Airway epithelial cell (primary cell): ENCODE measurements around the gene RAB25. TPM values are rescaled to one million over a fixed set of nuclear protein-coding genes. Genes with fewer than 3 reads are reported as not detected.

Source experiments
- total RNA-seq: library from RNA; depleted of rRNA; stranded (reverse); fragments of >200 nt; gene quantifications from 2 replicates; pipeline ENCODE4 v1.2.3, GENCODE V29; 2015

Gene RAB25
- total RNA-seq = 206 and 251 TPM in 2 replicates

DNA sequence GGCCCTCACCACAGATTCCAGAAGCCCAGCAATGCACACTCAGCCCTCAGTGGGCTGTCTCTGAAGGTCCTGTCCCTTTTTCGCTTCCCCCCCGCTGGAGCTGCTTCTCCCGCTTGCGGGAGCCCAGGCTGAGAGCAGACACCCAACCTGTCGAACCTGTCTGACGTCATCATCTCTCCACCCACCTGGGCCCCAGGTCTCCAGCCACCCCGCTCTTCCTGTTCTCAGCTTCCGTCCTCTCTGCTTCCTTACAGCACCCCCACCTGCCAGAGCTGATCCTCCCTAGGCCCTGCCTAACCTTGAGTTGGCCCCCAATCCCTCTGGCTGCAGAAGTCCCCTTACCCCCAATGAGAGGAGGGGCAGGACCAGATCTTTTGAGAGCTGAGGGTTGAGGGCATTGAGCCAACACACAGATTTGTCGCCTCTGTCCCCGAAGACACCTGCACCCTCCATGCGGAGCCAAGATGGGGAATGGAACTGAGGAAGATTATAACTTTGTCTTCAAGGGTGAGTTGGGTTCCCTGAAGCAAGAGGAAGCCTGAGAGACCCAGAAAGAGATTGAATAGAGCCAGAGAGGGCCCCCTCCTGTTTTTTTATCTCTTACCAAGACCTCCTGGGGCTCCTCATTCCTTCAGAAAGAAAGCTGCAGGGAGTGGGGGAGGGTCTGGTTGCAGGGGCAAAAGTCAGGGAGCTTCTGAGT is at the start of gene RAB25:
TSS of gene RAB25 (plus strand) at position 224 of the 700 bp plus-strand sequence. CDS start at position 465, 241 bp downstream.

GRCh38 chr1:156020293-156021092 is 40.5 kb upstream of the RAB25 start, which contains the start of gene SSR2:
Gene SSR2, minus strand, starts transcription at chr1:156020951. Its CDS starts 784 bp downstream, at chr1:156020167.

DNA sequence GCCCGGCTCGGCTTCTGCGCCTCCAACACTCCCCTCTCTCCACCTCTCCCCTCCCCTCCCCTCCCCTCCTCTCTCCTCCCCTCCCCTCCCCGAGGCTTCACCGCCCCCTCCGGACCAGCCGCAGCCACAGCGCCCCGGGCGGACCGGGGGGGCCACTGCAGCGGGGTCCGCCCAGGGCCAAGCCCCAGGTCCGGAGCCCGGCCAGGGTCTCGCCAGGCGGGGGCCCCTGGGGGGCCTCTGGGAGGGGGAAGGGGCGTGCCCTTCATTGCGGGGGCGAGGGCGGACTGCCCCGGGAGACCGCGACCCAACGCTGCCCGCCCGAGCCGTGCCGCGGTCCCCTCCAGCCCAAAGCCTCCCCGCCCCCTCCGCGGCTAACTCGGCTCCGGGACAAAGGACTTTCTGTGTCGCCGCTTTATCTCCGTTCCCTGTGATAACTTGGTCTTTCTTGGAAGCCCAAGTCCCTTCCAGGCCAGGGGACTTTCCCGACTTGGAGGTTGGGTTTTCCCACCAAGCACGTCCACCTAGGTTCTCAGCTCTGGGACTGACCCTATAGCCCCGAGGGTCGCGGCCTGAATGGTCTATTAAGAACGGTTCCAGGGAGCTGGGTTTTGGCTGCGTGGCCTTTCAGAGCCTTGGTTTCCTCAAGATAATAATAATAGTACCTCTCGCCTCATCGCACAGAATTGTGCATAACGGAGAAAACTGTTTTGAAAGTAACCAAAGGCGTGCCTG is 7.0 kb upstream of the RAB25 start, which contains the start of gene UBQLN4:
TSS of gene UBQLN4 (minus strand) at position 31 of the 732 bp plus-strand sequence. CDS start 97 bp downstream, outside the sequence.

GRCh38 chr1:156054500-156055280 is 6.3 kb upstream of the RAB25 start, which contains the start of gene LAMTOR2:
Gene LAMTOR2, plus strand, starts transcription at chr1:156054782. Its CDS starts 108 bp downstream, at chr1:156054890.

GRCh38 chr1:156082309-156083091 is 21.5 kb downstream of the RAB25 start, which contains the start of gene MEX3A:
Gene MEX3A, minus strand, starts transcription at chr1:156082465. Its CDS starts 467 bp downstream, at chr1:156081998.

GRCh38 chr1:156114101-156114918 is 53.4 kb downstream of the RAB25 start, which contains the start of gene LMNA:
Gene LMNA, plus strand, starts transcription at chr1:156114711. Its CDS starts 208 bp downstream, at chr1:156114919.

Other genes starting within 250 kb of the RAB25 start
- 12.6 and 13.3 TPM in 2 replicates for gene GON4L, start 203.9 kb upstream of the RAB25 start, total RNA-seq
- 1.3 TPM in 2 replicates for gene SYT11, start 201.6 kb upstream of the RAB25 start, total RNA-seq
- 30.2 and 32.4 TPM in 2 replicates for gene RIT1, start 149.8 kb upstream of the RAB25 start, total RNA-seq
- gene KHDC4, start 126.7 kb upstream of the RAB25 start, total RNA-seq = 11.8 and 23.5 TPM in 2 replicates
- gene RXFP4, start 119.5 kb upstream of the RAB25 start, total RNA-seq = not detected in 2 replicates
- 43.3 and 44.3 TPM in 2 replicates for gene ARHGEF2, start 82.6 kb upstream of the RAB25 start, total RNA-seq
- gene SSR2, start 40.2 kb upstream of the RAB25 start, total RNA-seq = 355 and 375 TPM in 2 replicates
- gene UBQLN4, start 7.4 kb upstream of the RAB25 start, total RNA-seq = 21.4 and 25.2 TPM in 2 replicates
- gene LAMTOR2, start 6.4 kb upstream of the RAB25 start, total RNA-seq = 103 and 130 TPM in 2 replicates
- 3.3 and 7.6 TPM in 2 replicates for gene MEX3A, start 21.3 kb downstream of the RAB25 start, total RNA-seq
- gene LMNA, start 53.6 kb downstream of the RAB25 start, total RNA-seq = 995 and 1,028 TPM in 2 replicates
- 7.6 and 16.6 TPM in 2 replicates for gene SEMA4A, start 92.4 kb downstream of the RAB25 start, total RNA-seq
- 9.2 and 13.0 TPM in 2 replicates for gene SLC25A44, start 132.9 kb downstream of the RAB25 start, total RNA-seq
- 84.6 and 87.2 TPM in 2 replicates for gene PMF1, start 151.8 kb downstream of the RAB25 start, total RNA-seq
- 0.14 TPM in 1 of 2 replicates, not detected in the other for gene BGLAP, start 181.0 kb downstream of the RAB25 start, total RNA-seq
- gene PAQR6, start 186.9 kb downstream of the RAB25 start, total RNA-seq = 0.60 and 0.71 TPM in 2 replicates
- 40.6 and 40.8 TPM in 2 replicates for gene SMG5, start 221.7 kb downstream of the RAB25 start, total RNA-seq
- 37.5 and 38.2 TPM in 2 replicates for gene TMEM79, start 223.2 kb downstream of the RAB25 start, total RNA-seq
- gene GLMP, start 234.5 kb downstream of the RAB25 start, total RNA-seq = 28.6 and 42.5 TPM in 2 replicates
- gene VHLL, start 238.1 kb downstream of the RAB25 start, total RNA-seq = not detected in 2 replicates